HepG2 (cell line): ENCODE measurements around the gene LAP3. TPM values are rescaled to one million over a fixed set of nuclear protein-coding genes. Genes with fewer than 3 reads are reported as not detected.

Experiments
- ATAC-seq: fragments of 200-7000 bp; cut with Tn5 transposase; 3 replicates; pipeline ENCODE4 v1.9.1; 2020; ENCODE audit warnings: mild to moderate bottlenecking, moderate library complexity
- BruUV-seq: library from RNA; stranded (reverse); fragments of 400-500 nt; replicated peaks from 2 replicates; lab custom pipeline; 2021; lab: Mats Ljungman, UMichigan
- CTCF ChIA-PET: fragments of 300-600 bp; formaldehyde crosslinking; extraction: SDS; loops from one replicate; lab custom pipeline; 2021; ENCODE audit warnings: low total read pairs, inconsistent platforms, low intra/inter-chr PET ratio; lab: Yijun Ruan, JAX
- POLR2A ChIA-PET: fragments of 350-600 bp; sonication (Branson Sonifier 250); formaldehyde crosslinking; loops from one replicate; lab custom pipeline; 2020; ENCODE audit warnings: antibody characterized with exemption, inconsistent platforms; lab: Yijun Ruan, JAX
- DNase-seq: peaks from one replicate; pipeline ENCODE4 v3.0.0-alpha.2; 2015; ENCODE audit warnings: low spot score
- FAIRE-seq: peaks from 3 replicates; lab custom pipeline; 2011; peaks lifted over from hg19 to GRCh38; lab: Jason Lieb, UNC
- H2AFZ ChIP-seq: one replicate; pipeline ENCODE4 v1.6.1; 2011; ENCODE audit warnings: low read length, inconsistent platforms
- H3K27ac ChIP-seq: fragments of 300-600 bp; 3 replicates; pipeline ENCODE4 v1.8.0; 2011; ENCODE audit warnings: mixed run types, mild to moderate bottlenecking, mixed read lengths, low read length, inconsistent platforms; ENCODE audit not compliant: insufficient read depth; ENCODE audit errors: extremely low read length
- H3K27me3 ChIP-seq, 2 experiments: fragments of 200-600 bp in 1 of 2; 2 replicates in 1 of 2; 3 replicates in 1 of 2; pipeline versions ENCODE4 v1.6.0 to v1.8.0; 2011; ENCODE audit warnings: low read length in 2 of 2, mild to moderate bottlenecking in 2 of 2, moderate library complexity in 2 of 2, inconsistent platforms in 1 of 2; ENCODE audit not compliant: insufficient read depth in 2 of 2, control insufficient read depth in 1 of 2
- H3K36me3 ChIP-seq, 2 experiments: fragments of 200-600 bp in 1 of 2; replicated peaks in 1 of 2; 2 replicates in 1 of 2; 3 replicates in 1 of 2; pipeline versions ENCODE4 v1.5.1 to v1.8.0; 2011; ENCODE audit warnings: low read length in 2 of 2, inconsistent platforms in 1 of 2; ENCODE audit not compliant: insufficient read depth in 2 of 2, control insufficient read depth in 1 of 2
- H3K4me1 ChIP-seq: 2 replicates; pipeline ENCODE4 v1.5.1; 2012; ENCODE audit warnings: low read length, inconsistent platforms; ENCODE audit not compliant: insufficient read depth
- H3K4me2 ChIP-seq: 2 replicates; pipeline ENCODE4 v1.6.0; 2011; ENCODE audit warnings: low read depth, low read length, inconsistent platforms
- H3K4me3 ChIP-seq, 3 experiments: fragments of 200-600 bp in 1 of 3; sonication (generic), shearing (Covaris generic) in 1 of 3; replicated peaks in 1 of 3; 2 replicates each; pipeline ENCODE4 v1.5.1; 2011 to 2016; ENCODE audit warnings: low read length in 3 of 3, inconsistent platforms in 2 of 3, low read depth in 2 of 3, mild to moderate bottlenecking in 2 of 3, control low read depth in 1 of 3, mixed read lengths in 1 of 3; ENCODE audit not compliant: insufficient read depth in 1 of 3
- H3K79me2 ChIP-seq: one replicate; pipeline ENCODE4 v1.6.1; 2011; ENCODE audit warnings: low read length, inconsistent platforms; ENCODE audit not compliant: insufficient read depth
- H3K9ac ChIP-seq: 2 replicates; pipeline ENCODE4 v1.6.0; 2011; ENCODE audit warnings: mild to moderate bottlenecking, low read depth, low read length, inconsistent platforms; ENCODE audit not compliant: insufficient read depth
- H3K9me3 ChIP-seq: 2 replicates; pipeline ENCODE4 v1.5.1; 2012; ENCODE audit warnings: mild to moderate bottlenecking, low read length
- H4K20me1 ChIP-seq: 2 replicates; pipeline ENCODE4 v1.6.0; 2011; ENCODE audit warnings: inconsistent platforms, mild to moderate bottlenecking, low read length, moderate library complexity; ENCODE audit not compliant: insufficient read depth
- BRF2 ChIP-seq: sonication (generic); formaldehyde crosslinking; IDR thresholded peaks from 2 replicates; pipeline ENCODE4 v1.8.1; 2022; ENCODE audit warnings: mild to moderate bottlenecking, missing genetic modification reagents
- CEBPG ChIP-seq: IDR thresholded peaks from 2 replicates; pipeline ENCODE4 v1.6.1; 2016
- EZH2 ChIP-seq: conservative IDR thresholded peaks from 2 replicates; pipeline ENCODE4 v1.6.1; 2012; ENCODE audit warnings: mild to moderate bottlenecking, low read depth, low read length, moderate library complexity
- FOXP4 ChIP-seq: sonication (generic); formaldehyde crosslinking; IDR thresholded peaks from 2 replicates; pipeline ENCODE4 v1.4.0; 2020; ENCODE audit warnings: missing genetic modification reagents
- KAT2B ChIP-seq: fragments of 150-350 bp; IDR thresholded peaks from 2 replicates; pipeline ENCODE4 v1.6.1; 2014; ENCODE audit warnings: low read depth, low read length, borderline replicate concordance
- KMT2B ChIP-seq: IDR thresholded peaks from 2 replicates; pipeline ENCODE4 v1.6.1; 2016; ENCODE audit warnings: missing genetic modification reagents, missing compliant biosample characterization
- RNF219 ChIP-seq: sonication (generic); formaldehyde crosslinking; IDR thresholded peaks from 2 replicates; pipeline ENCODE4 v1.5.0; 2020; ENCODE audit warnings: mild to moderate bottlenecking, missing genetic modification reagents
- ZNF549 ChIP-seq: sonication (generic); formaldehyde crosslinking; IDR thresholded peaks from 2 replicates; pipeline ENCODE4 v1.5.0; 2020; ENCODE audit warnings: missing genetic modification reagents
- ZNF644 ChIP-seq: IDR thresholded peaks from 2 replicates; pipeline ENCODE4 v1.6.1; 2016; ENCODE audit warnings: low read depth
- WGBS: methylation state at CpG from one replicate; pipeline ENCODE4 v1.1.6; 2017; ENCODE audit warnings: low lambda C conversion rate; 5-methylcytosine and 5-hydroxymethylcytosine counted together
- in situ Hi-C: cut with HindIII; loops from 2 replicates; pipeline ENCODE4 v1.10.0; 2017; ENCODE audit warnings: low pct_unique_long_range_greater_than_20kb; ENCODE audit not compliant: extremely low pct_ligation_motif_present
- intact Hi-C: fragments of 100-400 bp; cut with micrococcal nuclease; formaldehyde crosslinking; loops from one replicate; pipeline ENCODE4 v1.10.0; 2022; ENCODE audit not compliant: unreplicated experiment
- polyA plus RNA-seq, 8 experiments: library from polyadenylated mRNA; depleted of rRNA in 3 of 8; stranded (reverse) in 7 of 8; unstranded in 1 of 8; fragments of >200 nt; fragmentation: Illumina TruSeq in 4 of 8; extraction: Trizol in 4 of 8; gene quantifications; 2 replicates each; pipeline versions ENCODE4 v1.2.1 to v1.2.3, GENCODE V29; 2011 to 2016; ENCODE audit warnings: low read depth in 4 of 8, missing spikeins in 1 of 8, mixed read lengths in 1 of 8; ENCODE audit not compliant: insufficient read depth in 1 of 8
- total RNA-seq, 5 experiments: library from RNA; depleted of rRNA; stranded (reverse); fragments of >200 nt; fragmentation: Illumina TruSeq; extraction: Trizol; gene quantifications; 2 replicates each; pipeline ENCODE4 v1.2.3, GENCODE V29; 2016; ENCODE audit warnings: low read depth in 1 of 5
- TF ChIP-seq, protein P1 (sequence below): sonication (generic); formaldehyde crosslinking; IDR thresholded peaks from 2 replicates; pipeline ENCODE4 v1.9.0; 2021; ENCODE audit warnings: missing genetic modification reagents, mild to moderate bottlenecking, borderline replicate concordance

The LAP3 gene
- total and polyA plus RNA-seq, 2 of the 13 experiments (the other 11 are each of a cell fraction or from before 2014, with no cell fraction given): 106 to 125 TPM

DNA sequence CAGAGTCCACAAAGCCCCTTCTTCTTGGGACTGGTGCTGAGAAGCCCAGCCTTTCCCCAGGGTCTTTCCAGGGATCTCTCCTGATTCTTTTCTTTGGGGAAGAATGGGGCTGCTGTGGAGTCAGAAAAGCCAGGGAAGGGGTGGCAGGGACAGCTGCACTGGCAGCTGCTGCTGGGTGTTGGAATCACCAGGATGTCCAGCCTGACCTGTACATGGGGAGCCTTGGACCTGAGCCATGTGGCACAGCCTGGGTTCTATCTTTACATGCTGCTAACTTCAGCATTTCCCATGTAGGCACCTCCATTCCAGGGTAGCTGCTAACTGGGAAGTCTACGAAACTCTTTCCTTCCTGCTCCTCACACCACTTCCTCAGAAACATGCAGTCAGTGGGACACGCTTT lies 73.4 kb downstream of the LAP3 start:
- DNase-seq: no peak
- Histone ChIP-seq H3K9ac (no peak overlapping the region), H3K4me2 (no peak overlapping the region), H3K4me1 (no peaks in the 10 kb centered on the region), H4K20me1 (no peaks in the 10 kb centered on the region), H2AFZ (no peak overlapping the region), H3K27ac (no peak overlapping the region), H3K27me3 (peaks cover 0 to 12% of the 10 kb centered on the region in 2 experiments; a peak in 1 of 5 replicates), H3K79me2 (no peaks in the 10 kb centered on the region), H3K4me3 (no peak overlapping the region), H3K9me3 (no peaks in the 10 kb centered on the region), H3K36me3 (no peaks in the 10 kb centered on the region)
- no TSS peak for BruUV-seq
- 74% methylated on average over 2 of the region's 2 CpGs for WGBS
- intact Hi-C loops: no loop called here
- no peak for ATAC-seq
- CTCF ChIA-PET: no interaction called here
- TF ChIP-seq RNF219: no peak
- no peak for TF ChIP-seq FOXP4 (CRISPR knock-in tag)
- no peak for TF ChIP-seq ZNF644 (CRISPR knock-in tag)
- TF ChIP-seq KAT2B: no peak
- TF ChIP-seq CEBPG (CRISPR knock-in tag): no peak
- no peak for TF ChIP-seq BRF2 (CRISPR knock-in tag)
- no peak for TF ChIP-seq KMT2B (CRISPR knock-in tag)
- TF ChIP-seq, protein P1, sequence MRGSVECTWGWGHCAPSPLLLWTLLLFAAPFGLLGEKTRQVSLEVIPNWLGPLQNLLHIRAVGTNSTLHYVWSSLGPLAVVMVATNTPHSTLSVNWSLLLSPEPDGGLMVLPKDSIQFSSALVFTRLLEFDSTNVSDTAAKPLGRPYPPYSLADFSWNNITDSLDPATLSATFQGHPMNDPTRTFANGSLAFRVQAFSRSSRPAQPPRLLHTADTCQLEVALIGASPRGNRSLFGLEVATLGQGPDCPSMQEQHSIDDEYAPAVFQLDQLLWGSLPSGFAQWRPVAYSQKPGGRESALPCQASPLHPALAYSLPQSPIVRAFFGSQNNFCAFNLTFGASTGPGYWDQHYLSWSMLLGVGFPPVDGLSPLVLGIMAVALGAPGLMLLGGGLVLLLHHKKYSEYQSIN (CRISPR knock-in tag): no peak
- no peak for TF ChIP-seq EZH2
- TF ChIP-seq ZNF549 (CRISPR knock-in tag): no peak
- FAIRE-seq: no peak
- POLR2A ChIA-PET: no interaction called here
- in situ Hi-C loops: no loop called here
